LNCAP (cell line): ENCODE data around the gene MVD.

Experiments used
- CTCF ChIP-seq: fragments of 450-650 bp; IDR thresholded peaks from 2 replicates; pipeline ENCODE4 v1.5.1; 2017; ENCODE audit warnings: mild to moderate bottlenecking

Gene MVD

DNA sequence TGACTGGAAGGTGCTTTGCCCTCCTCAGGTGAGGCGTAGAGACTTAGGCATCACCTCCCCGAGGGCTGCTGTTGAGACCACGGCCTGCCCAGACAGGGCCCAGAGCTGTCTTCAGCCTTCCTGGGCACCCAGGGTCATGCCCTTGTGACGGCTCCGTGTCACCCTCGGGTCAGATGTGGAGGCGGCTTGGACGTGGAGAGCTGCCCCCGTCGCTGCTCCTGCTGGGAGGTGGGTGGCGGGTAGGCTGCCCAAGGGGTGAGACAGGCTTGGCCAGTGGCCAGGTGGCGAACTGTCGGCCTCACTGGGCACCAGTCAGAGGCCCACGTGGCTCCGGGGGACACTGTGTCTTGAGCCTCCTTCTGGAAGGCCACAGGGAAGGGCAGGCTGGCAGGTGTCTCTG lies 32.3 kb upstream of the MVD start:
- no peak for TF ChIP-seq CTCF

DNA sequence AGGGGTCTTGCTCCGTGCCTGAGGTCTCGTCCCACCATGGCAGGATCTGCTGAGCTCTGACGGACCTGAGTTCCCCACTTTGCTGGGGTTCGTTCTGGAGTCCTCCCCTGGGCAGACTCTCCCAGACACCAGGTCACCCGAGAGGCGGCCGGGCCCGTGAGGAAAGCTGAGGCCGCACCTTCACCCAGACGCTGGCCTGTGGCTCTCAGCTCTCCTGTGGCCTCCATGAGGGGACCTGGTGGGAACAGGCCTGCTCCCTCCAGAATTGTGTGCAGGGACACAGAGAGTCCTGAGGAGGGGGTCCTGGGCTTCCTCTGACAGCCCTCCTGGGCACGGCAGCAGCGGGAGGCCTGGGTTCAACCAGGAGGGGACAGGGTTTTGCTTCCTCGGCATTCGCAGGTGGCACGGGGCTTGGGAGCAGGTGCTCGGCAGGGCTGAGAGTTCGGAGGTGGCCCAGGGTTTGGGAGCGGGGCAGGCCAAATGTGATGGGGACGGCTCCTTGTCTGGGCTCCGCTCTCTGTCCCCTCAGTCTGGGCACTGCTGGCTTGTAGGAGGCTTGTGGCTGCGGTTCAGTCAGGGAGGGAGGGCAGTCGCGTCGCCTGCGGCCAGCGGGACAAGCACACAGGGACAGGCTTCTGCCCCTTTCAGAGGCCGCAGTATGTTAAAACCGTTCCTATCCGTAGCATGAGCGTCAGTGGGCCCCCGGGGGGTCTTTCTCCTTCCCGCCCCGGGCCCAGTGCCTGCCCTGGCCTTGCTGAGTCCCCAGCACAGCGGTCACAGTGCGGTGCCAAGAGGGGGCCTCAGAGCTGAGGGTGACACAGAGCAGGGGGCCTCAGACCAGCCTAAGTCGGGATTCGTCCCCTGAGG lies 31.6 kb upstream of the MVD start:
- TF ChIP-seq CTCF, result no peak

DNA sequence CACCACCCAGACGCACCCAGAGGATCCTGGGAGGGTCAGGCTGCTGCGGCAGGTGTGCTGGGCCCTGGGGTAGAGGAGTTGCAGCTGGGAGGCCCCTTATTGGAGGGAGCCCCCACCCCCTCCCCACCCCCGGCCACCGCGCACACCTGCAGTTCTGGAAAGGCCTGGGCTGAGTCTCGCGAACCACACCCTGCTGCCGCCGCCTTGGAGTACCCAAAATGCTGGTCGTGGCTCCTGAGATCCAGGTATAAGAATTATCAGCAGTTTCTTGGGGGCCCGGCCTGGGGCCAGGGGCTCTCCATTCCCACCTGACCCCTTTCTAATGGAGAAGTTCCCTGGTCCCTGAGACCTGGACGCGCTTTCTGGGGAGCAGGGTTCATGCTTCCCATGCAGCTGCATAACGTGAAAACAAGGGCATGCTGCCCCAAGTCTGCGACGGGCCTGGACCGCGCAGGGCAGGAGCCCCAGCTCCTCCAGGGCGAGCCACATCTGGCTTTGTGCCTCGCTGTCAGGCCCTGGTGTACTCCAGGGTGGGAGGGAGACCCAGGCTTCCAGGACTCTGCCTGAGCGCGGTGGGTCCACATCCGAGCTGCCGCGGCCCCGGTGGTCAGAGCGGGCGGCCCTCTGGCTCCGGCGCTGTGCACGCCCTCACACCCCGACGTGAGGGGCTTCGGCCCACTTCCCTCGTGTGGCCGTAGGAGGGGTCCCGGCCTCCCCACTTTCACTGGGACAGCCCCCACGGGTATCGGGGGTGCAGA lies 30.7 kb upstream of the MVD start:
- no peak for TF ChIP-seq CTCF

DNA sequence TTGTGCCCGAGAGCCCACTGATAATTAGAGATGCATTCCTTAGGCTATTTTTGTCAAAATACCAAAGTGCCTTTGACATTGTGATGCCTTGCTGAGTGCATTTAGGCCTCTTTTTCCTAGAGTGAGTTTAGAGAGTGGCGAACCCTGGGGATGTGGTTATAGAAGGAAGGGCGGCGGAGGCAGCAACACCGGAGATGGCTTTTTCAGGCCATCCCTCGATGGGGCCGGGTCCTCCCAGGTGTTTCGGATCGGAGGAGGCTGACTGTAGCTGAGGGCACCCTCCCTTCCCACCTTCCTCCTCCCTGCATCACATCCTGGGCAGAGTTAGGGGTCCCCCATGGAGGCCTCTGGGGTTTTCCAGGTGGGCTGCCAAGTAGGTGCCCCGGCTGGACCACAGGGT lies 30.0 kb upstream of the MVD start:
- no peak for TF ChIP-seq CTCF

- TF ChIP-seq CTCF, result no peak
Observed at GRCh38 chr16:88691924-88692560, 29.2 kb upstream of the MVD start.

DNA sequence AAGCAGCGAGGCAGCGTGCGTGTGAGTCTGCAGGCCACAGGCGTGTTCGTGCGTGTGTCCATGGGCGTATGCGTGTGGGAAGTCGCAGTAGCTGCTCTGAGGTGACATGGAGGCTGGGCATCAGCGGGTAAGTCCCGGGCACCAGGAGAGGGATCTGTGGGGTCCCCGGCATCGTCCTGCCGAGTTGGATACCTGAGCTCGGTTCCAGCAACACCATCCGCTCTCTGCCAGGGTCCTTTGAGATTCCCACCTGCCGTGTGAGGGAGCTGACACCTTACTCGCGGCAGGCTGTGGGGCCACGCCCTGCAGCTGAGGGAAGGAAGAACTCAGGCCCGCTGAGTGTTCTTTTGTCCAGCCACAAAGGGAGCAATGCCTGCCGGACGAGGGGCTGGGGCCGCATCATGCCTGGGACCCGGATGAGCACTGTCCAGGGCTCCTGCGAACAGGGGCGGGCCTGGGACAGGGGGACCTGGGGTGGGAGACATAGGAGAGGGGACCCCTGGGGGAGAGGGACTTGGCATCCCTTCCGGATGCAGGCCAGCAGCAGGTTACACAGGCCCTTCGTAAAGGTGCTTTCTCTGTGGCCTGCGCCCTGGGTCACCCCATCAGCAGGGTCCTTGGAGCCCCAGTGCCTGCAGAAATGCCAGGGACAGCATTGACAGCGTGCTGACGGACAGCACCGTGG lies 28.4 kb upstream of the MVD start:
- no peak for TF ChIP-seq CTCF
